CD4-positive, alpha-beta T cell treated with Interferon gamma for 1 hour (primary cell): ENCODE data around the gene LTF.
A peak's percentile ranks its signal among the peaks of the same experiment; 100 is the strongest.

ENCODE experiments used
- DNase-seq: peaks from one replicate; pipeline ENCODE4 v3.0.0-alpha.2; 2020

LTF gene

GRCh38 chr3:46490338-46491084, 25.8 kb upstream of the LTF start:
- DNase-seq: no peak

GRCh38 chr3:46489875-46490274, 25.2 kb upstream of the LTF start:
- DNase-seq: no peak

- DNase-seq: no peak
Observed at GRCh38 chr3:46489381-46489780, 24.7 kb upstream of the LTF start.

GRCh38 chr3:46488735-46489361, 24.1 kb upstream of the LTF start:
- peak; percentile 87 for DNase-seq

- no peak for DNase-seq
Observed at GRCh38 chr3:46485779-46486175, 21.1 kb upstream of the LTF start.

- no peak for DNase-seq
Observed at GRCh38 chr3:46484911-46485778, 20.4 kb upstream of the LTF start.

GRCh38 chr3:46484388-46484787, 19.7 kb upstream of the LTF start:
- no peak for DNase-seq

GRCh38 chr3:46483825-46484224, 19.1 kb upstream of the LTF start:
- DNase-seq: no peak

GRCh38 chr3:46482632-46483350, 18.1 kb upstream of the LTF start:
- DNase-seq: no peak

- DNase-seq: no peak
Observed at GRCh38 chr3:46481636-46482035, 16.9 kb upstream of the LTF start.

- no peak for DNase-seq
Observed at GRCh38 chr3:46480491-46481195, 15.9 kb upstream of the LTF start.

GRCh38 chr3:46479696-46480095, 15.0 kb upstream of the LTF start:
- no peak for DNase-seq

- no peak for DNase-seq
Observed at GRCh38 chr3:46479021-46479420, 14.3 kb upstream of the LTF start.

GRCh38 chr3:46478341-46478740, 13.6 kb upstream of the LTF start:
- no peak for DNase-seq

GRCh38 chr3:46477756-46478155, 13.1 kb upstream of the LTF start:
- no peak for DNase-seq

- no peak for DNase-seq
Observed at GRCh38 chr3:46477145-46477544, 12.4 kb upstream of the LTF start.

GRCh38 chr3:46472736-46473135, 8.0 kb upstream of the LTF start:
- no peak for DNase-seq

GRCh38 chr3:46471371-46471914, 6.7 kb upstream of the LTF start:
- DNase-seq: no peak

GRCh38 chr3:46470831-46471230, 6.1 kb upstream of the LTF start:
- DNase-seq: no peak

GRCh38 chr3:46469680-46470357, 5.1 kb upstream of the LTF start:
- DNase-seq: no peak

- DNase-seq: no peak
Observed at GRCh38 chr3:46468753-46469600, 4.3 kb upstream of the LTF start.
